SH-SY5Y (cell line): ENCODE results near the gene LRIG3.

Source experiments
- GATA2 ChIP-seq: IDR thresholded peaks from 2 replicates; pipeline ENCODE4 v1.6.1; 2011; ENCODE audit warnings: mild to moderate bottlenecking, low read depth, low read length
- GATA3 ChIP-seq: IDR thresholded peaks from 2 replicates; pipeline ENCODE4 v1.6.1; 2011; ENCODE audit warnings: low read depth, mild to moderate bottlenecking, low read length, moderate library complexity

- TF ChIP-seq GATA2 = no peak
- TF ChIP-seq GATA3 = no peak
These were observed 13.4 kb downstream of the LRIG3 start for GRCh38 chr12:58906917-58907316.
